Measurements from ENCODE around the gene ACAP2. TPM values are rescaled to one million over a fixed set of nuclear protein-coding genes. Genes with fewer than 3 reads are reported as not detected.
"Not testable (repeated sequence)": the region's sequence is repeated elsewhere in the genome, so short reads cannot be mapped to it uniquely, and the experiment has no call there.

ACAP2 gene
- total RNA-seq, 1 donor from 2014 or later, result 46.0 TPM

- Mint-ChIP-seq H3K9me3 (ENCODE audit: unreplicated experiment) (peaks cover 1% of the 10 kb centered on the region), H3K27me3 (ENCODE audit: low read depth, unreplicated experiment) (no peaks in the 10 kb centered on the region), H3K4me1 (ENCODE audit: low read depth, unreplicated experiment) (no peaks in the 10 kb centered on the region), H3K36me3 (ENCODE audit: low read depth, unreplicated experiment) (peaks cover 20% of the 10 kb centered on the region), H3K4me3 (ENCODE audit: unreplicated experiment) (no peak overlapping the region), H3K27ac (ENCODE audit: unreplicated experiment) (no peak overlapping the region)
- no peaks in the 10 kb centered on the region for H3K4me1 ChIP-seq (ENCODE audit: insufficient read depth, low read length)
- FAIRE-seq (no peak), DNase-seq (ENCODE audit: low read depth) (no peak)
- peaks cover 7% of the 10 kb centered on the region for H4K20me1 ChIP-seq (ENCODE audit: insufficient read depth, low read length)
- no peak overlapping the region for H2AFZ ChIP-seq (ENCODE audit: low read depth, low read length)
- H3K9ac ChIP-seq (ENCODE audit: low read length), result no peak overlapping the region
- no peak overlapping the region for H3K27ac ChIP-seq (ENCODE audit: low read depth, low read length)
- H3K9me3 ChIP-seq (ENCODE audit: insufficient read depth, low read depth, low read length), result no peaks in the 10 kb centered on the region
- H3K27me3 ChIP-seq (ENCODE audit: insufficient read depth, low read length), result no peaks in the 10 kb centered on the region
- no peak for TF ChIP-seq CTCF (IDR thresholded peaks at IDR 0.05; ENCODE audit: insufficient read depth, low read depth, low read length)
- no peak overlapping the region for H3K4me2 ChIP-seq (ENCODE audit: low read length)
- H3K36me3 ChIP-seq (ENCODE audit: insufficient read depth, low read length), result peaks cover 8% of the 10 kb centered on the region
- no peaks in the 10 kb centered on the region for H3K79me2 ChIP-seq (ENCODE audit: insufficient read depth, low read length)
- no peak overlapping the region for H3K4me3 ChIP-seq (ENCODE audit: insufficient read depth, low read depth, low read length)
Measured at GRCh38 chr3:195366200-195366925, 76.5 kb downstream of the ACAP2 start.

- no peak for FAIRE-seq
- no peak for DNase-seq (ENCODE audit: low read depth)
Measured at GRCh38 chr3:195365371-195365770, 77.4 kb downstream of the ACAP2 start.

GRCh38 chr3:195357797-195358196, 85.0 kb downstream of the ACAP2 start:
- Histone ChIP-seq H3K79me2 (ENCODE audit: insufficient read depth, low read length) (peaks cover 11% of the 10 kb centered on the region), H4K20me1 (ENCODE audit: insufficient read depth, low read length) (peaks cover 72% of the 10 kb centered on the region)
- H3K4me3 Mint-ChIP-seq (ENCODE audit: unreplicated experiment); H3K9ac ChIP-seq (ENCODE audit: low read length); H3K4me1 Mint-ChIP-seq (ENCODE audit: low read depth, unreplicated experiment); H3K4me2 ChIP-seq (ENCODE audit: low read length); H3K9me3 Mint-ChIP-seq (ENCODE audit: unreplicated experiment); FAIRE-seq; H3K27me3 ChIP-seq (ENCODE audit: insufficient read depth, low read length); H3K4me1 ChIP-seq (ENCODE audit: insufficient read depth, low read length); H3K9me3 ChIP-seq (ENCODE audit: insufficient read depth, low read depth, low read length); H3K27ac ChIP-seq (ENCODE audit: low read depth, low read length); H3K27me3 Mint-ChIP-seq (ENCODE audit: low read depth, unreplicated experiment); H3K4me3 ChIP-seq (ENCODE audit: insufficient read depth, low read depth, low read length); H3K27ac Mint-ChIP-seq (ENCODE audit: unreplicated experiment); H3K36me3 ChIP-seq (ENCODE audit: insufficient read depth, low read length); H2AFZ ChIP-seq (ENCODE audit: low read depth, low read length); DNase-seq (ENCODE audit: low read depth): not testable (repeated sequence)
- peaks cover 10% of the 10 kb centered on the region for H3K36me3 Mint-ChIP-seq (ENCODE audit: low read depth, unreplicated experiment)

More at GRCh38 chr3:195365371-195365770, 77.4 kb downstream of the ACAP2 start:
- Histone ChIP-seq H3K4me2 (ENCODE audit: low read length) (no peak overlapping the region), H3K4me1 (ENCODE audit: insufficient read depth, low read length) (no peaks in the 10 kb centered on the region), H3K27ac (ENCODE audit: low read depth, low read length) (no peak overlapping the region), H2AFZ (ENCODE audit: low read depth, low read length) (no peak overlapping the region), H4K20me1 (ENCODE audit: insufficient read depth, low read length) (peaks cover 17% of the 10 kb centered on the region), H3K9me3 (ENCODE audit: insufficient read depth, low read depth, low read length) (no peaks in the 10 kb centered on the region), H3K9ac (ENCODE audit: low read length) (no peak overlapping the region), H3K4me3 (ENCODE audit: insufficient read depth, low read depth, low read length) (no peak overlapping the region), H3K27me3 (ENCODE audit: insufficient read depth, low read length) (no peaks in the 10 kb centered on the region), H3K36me3 (ENCODE audit: insufficient read depth, low read length) (peaks cover 8% of the 10 kb centered on the region), H3K79me2 (ENCODE audit: insufficient read depth, low read length) (no peaks in the 10 kb centered on the region)
- no peaks in the 10 kb centered on the region for H3K27me3 Mint-ChIP-seq (ENCODE audit: low read depth, unreplicated experiment)
- no peaks in the 10 kb centered on the region for H3K4me1 Mint-ChIP-seq (ENCODE audit: low read depth, unreplicated experiment)
- H3K4me3 Mint-ChIP-seq (ENCODE audit: unreplicated experiment), result no peak overlapping the region
- no peak overlapping the region for H3K27ac Mint-ChIP-seq (ENCODE audit: unreplicated experiment)
- TF ChIP-seq EZH2 (IDR thresholded peaks at IDR 0.05; ENCODE audit: insufficient read depth, low read length) (no peak), CTCF (IDR thresholded peaks at IDR 0.05; ENCODE audit: insufficient read depth, low read depth, low read length) (no peak)
- H3K36me3 Mint-ChIP-seq (ENCODE audit: low read depth, unreplicated experiment), result peaks cover 20% of the 10 kb centered on the region
- H3K9me3 Mint-ChIP-seq (ENCODE audit: unreplicated experiment), result peaks cover 1% of the 10 kb centered on the region
